Activated T-cell treated with anti-CD3 and anti-CD28 coated beads for 1 hour (primary cell): Measurements from ENCODE around the gene TRIOBP.
A peak's percentile ranks its signal among the peaks of the same experiment; 100 is the strongest.
"Not testable (repeated sequence)": the region's sequence is repeated elsewhere in the genome, so short reads cannot be mapped to it uniquely, and the experiment has no call there.

Experiments used
- DNase-seq: peaks from one replicate; pipeline ENCODE4 v3.0.0-alpha.2; 2020; ENCODE audit warnings: low read depth

TRIOBP gene, protein sequence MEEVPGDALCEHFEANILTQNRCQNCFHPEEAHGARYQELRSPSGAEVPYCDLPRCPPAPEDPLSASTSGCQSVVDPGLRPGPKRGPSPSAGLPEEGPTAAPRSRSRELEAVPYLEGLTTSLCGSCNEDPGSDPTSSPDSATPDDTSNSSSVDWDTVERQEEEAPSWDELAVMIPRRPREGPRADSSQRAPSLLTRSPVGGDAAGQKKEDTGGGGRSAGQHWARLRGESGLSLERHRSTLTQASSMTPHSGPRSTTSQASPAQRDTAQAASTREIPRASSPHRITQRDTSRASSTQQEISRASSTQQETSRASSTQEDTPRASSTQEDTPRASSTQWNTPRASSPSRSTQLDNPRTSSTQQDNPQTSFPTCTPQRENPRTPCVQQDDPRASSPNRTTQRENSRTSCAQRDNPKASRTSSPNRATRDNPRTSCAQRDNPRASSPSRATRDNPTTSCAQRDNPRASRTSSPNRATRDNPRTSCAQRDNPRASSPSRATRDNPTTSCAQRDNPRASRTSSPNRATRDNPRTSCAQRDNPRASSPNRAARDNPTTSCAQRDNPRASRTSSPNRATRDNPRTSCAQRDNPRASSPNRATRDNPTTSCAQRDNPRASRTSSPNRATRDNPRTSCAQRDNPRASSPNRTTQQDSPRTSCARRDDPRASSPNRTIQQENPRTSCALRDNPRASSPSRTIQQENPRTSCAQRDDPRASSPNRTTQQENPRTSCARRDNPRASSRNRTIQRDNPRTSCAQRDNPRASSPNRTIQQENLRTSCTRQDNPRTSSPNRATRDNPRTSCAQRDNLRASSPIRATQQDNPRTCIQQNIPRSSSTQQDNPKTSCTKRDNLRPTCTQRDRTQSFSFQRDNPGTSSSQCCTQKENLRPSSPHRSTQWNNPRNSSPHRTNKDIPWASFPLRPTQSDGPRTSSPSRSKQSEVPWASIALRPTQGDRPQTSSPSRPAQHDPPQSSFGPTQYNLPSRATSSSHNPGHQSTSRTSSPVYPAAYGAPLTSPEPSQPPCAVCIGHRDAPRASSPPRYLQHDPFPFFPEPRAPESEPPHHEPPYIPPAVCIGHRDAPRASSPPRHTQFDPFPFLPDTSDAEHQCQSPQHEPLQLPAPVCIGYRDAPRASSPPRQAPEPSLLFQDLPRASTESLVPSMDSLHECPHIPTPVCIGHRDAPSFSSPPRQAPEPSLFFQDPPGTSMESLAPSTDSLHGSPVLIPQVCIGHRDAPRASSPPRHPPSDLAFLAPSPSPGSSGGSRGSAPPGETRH (N-terminal part only)

DNA sequence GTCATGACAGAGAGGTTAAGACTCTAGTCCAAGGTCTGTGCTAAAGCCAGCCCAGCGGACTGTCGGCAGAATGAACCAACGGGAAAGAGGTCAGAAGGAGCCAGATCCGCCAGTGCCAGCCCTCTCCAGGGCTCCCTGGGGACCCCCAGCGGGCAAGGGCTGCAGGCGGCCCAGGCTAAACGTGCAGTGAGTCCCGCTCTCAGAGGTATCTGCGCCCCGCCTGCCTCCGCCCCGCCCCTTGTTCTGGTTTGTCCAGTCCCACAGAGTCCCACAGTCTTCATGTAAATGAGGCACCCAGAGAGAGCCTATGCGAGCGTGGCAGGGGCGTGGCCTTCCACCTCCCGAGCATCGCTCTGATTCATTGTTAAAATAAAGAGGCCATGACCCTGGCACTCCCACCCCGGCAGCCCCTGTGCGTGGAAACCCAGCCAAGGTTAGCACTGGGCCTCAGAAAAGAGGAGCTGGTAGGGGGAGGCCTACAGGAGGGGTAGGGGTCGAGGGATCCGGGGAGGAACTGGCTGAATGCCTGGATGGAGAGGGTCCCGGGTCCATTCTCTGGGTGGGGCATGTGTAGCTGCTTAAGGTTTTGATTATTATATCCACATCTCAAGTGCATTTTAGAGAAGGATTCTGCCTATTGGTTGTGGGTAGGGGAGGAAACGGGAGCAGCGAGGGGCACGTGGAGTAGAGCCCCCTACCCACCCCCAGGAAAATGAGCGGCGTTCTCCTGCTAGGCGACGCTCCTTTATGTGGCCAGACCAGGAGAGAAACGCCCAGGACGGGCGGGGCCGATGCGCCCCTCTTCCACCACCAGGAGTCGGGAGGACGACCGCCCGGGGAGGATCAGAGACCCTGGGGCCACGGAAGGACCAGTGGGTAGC is at the start of gene TRIOBP:
TRIOBP (plus strand) TSS at position 392 of the 881 bp plus-strand sequence. CDS start 4,318 bp downstream, outside the sequence.
- DNase-seq = peak; percentile 72

DNA sequence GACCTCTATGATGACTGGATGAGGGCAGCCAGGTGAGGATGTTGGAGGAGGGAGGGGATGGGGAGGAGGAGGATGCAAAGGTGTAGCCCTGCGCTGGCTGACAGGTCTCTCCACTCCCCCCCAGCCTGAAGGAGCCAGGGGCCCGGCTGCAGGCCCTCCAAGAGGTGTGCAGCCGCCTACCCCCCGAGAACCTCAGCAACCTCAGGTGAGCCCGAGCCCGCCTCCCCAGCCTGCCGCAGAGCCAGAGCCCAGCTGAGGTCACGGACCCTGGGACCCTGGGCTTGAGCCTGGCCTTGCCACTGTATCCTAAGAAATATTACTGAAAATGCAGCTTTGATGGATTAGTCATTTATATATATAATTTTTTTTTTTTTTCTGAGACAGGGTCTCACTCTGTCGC is 49.5 kb upstream of the TRIOBP start:
- DNase-seq = no peak

DNA sequence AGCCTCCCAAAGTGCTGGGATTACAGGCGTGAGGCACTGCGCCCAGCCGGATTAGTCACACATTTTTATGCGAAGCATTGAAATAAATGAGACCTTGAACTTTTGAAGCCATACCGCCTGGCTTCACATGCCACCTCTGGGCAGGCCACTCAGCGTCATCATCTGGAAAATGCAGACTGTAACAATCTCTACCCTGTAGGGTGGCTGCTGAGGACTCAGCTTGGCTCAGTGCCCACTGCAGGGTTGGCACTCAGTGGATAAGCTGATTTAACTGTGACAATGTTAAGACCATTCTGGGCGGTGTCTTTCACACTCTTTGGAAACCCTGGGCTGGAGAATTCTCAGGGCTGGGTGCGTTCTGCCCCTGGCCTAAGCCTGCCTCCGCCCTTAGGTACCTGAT is 48.9 kb upstream of the TRIOBP start:
- DNase-seq = no peak

DNA sequence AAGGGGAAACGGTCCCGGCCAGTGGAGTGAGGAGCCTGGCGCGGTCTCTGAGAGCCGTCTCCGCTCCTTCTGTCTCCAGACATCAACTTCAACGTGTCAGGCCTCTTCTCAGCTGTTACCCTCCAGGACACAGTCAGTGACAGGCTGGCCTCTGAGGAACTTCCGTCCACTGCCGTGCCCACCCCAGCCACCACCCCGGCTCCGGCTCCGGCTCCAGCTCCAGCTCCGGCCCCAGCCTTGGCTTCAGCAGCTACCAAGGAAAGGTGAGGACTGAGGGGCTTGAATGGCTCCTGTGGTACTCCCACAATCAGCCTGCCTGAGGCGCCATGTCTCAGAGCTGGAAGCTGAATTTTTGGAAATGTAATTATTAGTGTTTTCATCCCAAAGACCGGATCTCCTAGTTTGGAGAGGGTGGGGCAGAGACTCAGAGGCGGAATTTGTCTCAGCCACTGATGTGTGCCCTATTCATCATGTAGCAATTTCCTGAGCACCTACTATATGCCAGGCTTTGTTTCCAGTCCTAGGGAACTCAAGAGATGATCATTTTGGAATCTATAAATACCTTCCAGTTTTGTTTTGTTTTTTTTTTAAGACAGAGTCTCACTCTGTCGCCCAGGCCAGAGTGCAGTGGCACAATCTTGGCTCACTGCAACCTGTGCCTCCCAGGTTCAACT is 46.2 kb upstream of the TRIOBP start:
- DNase-seq = no peak

DNA sequence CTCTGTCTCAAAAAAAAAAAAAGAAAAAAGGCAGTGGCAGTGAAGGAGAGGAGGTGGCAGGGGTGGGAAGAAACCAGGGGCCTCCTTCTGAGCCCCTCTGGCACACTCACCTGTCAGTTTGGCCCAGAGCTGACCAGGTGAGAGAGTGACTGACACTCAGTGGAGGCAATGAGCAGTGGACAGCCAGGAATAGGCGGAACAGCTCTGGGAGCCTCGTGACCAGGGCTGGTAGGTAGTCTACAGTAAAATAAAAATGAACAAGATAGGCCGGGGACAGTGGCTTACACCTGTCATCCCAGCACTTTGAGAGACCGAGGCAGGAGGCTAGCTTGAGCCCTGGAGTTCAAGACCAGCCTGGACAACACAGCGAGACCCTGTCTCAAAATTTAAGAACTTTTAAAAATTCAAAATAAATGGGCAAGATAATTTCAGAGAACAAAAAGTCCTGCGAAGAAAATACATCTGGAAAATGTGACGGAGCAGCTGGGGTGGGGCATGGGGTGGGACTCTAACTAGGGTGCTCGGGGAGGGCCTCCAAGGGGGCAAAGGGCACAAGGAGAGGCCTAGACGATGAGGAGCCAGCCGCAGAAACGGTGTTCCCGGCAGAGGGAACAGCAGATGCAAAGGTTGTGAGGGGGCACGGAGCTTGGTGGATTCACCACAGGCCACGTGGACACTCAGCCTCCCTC is 42.1 kb upstream of the TRIOBP start:
- no peak for DNase-seq

DNA sequence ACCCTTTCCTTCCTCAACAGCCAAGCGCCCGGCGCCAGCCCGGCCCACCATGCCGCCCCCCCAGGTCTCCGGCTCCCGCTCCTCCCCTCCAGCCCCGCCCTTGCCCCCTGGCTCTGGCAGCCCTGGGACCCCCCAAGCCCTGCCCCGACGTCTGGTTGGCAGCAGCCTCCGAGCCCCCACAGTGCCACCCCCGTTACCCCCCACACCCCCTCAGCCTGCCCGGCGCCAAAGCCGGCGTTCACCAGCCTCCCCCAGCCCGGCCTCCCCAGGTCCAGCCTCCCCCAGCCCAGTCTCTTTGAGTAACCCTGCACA is 41.6 kb upstream of the TRIOBP start:
- no peak for DNase-seq

DNA sequence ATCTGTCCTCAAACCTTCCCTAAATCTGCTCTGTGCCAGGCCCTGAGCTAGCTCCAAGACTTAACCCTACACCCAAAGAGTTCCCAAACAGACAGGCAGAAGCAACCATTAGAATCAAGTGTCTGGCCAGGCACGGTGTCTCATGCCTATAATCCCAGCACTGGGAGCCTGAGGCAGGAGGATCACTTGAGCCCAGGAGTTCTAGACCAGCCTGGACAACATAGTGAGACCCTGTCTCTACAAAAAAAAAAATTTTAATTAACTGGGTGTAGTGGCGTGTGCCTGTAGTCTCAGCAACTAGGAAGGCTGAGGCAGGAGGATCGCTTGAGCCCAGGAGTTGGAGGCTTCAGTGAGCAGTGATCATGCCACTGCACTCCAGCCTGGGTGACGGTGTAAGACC is 40.3 kb upstream of the TRIOBP start:
- not testable (repeated sequence) for DNase-seq

DNA sequence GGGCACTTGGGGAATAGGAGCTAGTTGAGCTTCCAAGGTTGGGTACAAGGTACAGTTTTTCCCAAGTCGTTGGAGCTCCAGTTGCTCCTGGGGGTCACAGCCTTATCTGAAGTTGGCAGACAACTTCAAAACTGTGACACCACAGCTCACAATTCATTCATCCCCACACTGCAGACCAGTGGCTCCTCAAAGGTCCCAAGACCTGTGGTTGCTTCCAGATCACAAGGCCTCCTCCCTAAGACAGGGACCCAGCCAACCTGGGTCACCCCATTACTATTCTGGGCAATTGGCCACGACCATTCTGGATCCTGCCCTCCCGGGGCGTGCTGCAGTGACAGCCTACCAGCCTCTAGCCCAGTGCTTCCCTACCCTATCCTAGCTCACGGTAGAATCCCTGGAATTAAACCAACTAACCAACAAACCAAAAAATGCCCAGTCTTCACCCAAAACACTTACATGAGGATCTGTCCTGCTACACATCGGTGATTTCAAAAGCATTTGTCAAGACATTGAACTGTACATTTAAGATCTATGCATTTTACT is 39.2 kb upstream of the TRIOBP start:
- no peak for DNase-seq

DNA sequence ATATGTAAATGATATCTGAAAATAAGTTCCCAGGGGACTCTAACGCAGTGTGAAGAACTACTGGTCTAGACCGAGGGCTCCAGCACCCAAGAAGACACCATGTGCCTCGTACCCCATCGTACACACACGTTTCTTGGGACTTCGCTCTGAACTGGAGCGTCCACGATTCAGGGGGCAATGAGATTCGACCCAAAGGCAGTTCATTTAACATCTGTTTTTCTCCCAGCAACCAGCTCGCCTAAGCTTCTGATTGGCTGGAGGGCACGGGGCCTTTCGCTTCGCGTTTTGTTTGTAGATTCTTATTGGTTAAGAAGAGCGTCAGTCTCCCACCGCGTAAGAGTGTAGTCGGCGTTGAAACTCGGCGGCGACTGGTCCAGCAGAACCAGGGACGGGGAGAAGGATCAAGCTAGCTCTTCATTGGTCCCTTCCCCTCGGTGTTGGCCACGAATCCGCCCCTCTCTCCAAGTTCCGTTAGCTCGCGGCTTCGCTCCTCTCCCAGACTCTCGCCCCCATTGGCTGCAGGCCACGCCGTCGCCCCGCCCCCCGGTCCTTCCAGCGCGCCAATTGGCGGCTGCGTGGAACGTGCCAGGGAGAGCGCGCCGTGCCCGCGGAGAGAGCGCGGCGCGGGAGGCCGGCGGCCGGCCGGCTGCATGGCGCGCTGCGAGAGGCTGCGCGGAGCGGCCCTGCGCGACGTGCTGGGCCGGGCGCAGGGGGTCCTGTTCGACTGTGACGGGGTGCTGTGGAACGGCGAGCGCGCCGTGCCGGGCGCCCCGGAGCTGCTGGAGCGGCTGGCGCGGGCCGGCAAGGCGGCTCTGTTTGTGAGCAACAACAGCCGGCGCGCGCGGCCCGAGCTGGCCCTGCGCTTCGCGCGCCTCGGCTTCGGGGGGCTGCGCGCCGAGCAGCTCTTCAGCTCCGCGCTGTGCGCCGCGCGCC is 38.4 kb upstream of the TRIOBP start, which contains the start of gene PDXP:
PDXP (plus strand) TSS at position 591 of the 933 bp plus-strand sequence; CDS start at position 651, 60 bp downstream.
- peak; percentile 99 for DNase-seq

DNA sequence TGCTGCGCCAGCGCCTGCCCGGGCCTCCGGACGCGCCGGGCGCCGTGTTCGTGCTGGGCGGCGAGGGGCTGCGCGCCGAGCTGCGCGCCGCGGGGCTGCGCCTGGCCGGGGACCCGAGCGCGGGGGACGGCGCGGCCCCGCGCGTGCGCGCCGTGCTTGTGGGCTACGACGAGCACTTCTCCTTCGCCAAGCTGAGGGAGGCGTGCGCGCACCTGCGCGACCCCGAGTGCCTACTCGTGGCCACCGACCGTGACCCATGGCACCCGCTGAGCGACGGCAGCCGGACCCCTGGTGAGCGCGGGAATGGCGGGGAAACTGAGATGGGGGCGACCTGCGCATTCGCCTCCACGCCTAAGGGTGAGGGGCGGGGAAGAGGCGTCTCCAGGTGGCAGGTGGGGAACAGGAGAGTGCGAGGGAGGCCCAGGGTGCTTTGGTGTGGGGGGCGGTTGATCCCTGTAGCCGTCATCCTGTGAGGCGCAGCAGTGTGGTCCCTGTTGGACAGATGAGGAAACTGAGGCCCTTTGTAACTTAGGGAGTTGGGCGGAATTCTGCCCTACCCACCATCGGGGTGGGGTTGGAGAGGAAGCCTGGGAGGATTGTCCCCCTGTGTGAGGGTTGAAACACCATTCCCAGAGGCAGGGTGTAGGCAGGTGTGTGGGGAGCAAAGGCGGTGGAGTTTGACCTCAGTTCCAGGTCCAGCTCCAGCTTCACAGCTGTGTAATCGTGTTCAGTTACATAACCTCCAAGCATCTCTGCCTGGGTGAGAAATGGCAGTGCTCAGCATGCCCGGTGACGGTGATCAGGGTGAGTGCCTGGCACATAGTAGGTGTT is 37.6 kb upstream of the TRIOBP start:
- no peak for DNase-seq

DNA sequence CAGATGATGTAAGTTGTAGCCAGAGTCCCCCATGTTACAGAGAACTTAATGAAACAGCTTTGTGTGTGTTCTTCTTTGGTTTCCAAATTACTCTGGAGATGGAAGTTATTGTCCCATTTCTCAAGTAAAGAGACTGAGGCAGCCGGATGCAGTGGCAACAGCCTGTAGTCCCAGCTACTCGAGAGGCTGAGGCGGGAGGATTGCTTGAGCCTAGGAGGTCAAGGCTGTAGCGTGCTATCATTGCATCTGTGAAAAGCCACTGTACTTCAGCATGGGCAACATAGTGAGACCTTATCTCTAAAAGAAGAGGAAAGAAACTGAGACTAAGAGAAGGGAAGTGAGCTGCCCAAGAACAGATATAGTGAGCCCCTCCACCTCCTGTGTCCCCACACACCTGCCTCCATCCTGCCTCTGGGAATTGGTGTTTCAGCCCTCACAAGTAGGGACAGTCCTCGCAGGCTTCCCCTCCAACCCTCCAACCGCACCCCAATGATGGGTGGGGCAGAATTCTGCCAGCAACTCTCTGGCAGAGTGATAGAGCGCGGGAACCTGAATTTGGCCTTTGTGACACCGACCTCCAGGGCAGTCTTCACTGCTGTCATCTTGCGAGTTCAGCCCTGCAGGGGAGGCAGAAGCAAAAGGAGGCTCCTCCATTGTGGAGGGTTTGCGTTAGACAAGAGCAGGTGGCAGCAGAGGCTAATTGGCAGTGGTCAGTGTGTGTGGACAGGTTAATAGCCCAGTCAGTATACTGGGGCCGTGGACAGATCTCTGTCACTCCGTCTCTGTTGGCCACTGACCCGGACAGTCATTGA is 36.7 kb upstream of the TRIOBP start:
- DNase-seq = no peak

DNA sequence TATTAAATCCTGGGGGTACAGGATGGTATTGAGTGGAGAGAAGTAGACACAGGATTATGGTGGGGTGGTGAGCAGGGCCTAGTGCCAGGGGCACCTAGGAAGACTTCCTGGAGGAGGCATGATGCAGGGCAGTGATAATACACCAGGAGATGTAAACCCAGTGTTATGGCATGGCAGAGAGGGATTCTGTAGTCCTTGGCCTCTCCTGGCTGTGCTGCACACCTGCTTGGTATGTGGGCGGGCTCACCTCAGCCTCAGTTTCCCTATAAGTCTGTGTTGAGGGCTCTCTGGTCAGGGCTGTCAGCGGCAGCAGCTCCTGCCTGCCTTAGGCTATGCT is 36.2 kb upstream of the TRIOBP start:
- no peak for DNase-seq

DNA sequence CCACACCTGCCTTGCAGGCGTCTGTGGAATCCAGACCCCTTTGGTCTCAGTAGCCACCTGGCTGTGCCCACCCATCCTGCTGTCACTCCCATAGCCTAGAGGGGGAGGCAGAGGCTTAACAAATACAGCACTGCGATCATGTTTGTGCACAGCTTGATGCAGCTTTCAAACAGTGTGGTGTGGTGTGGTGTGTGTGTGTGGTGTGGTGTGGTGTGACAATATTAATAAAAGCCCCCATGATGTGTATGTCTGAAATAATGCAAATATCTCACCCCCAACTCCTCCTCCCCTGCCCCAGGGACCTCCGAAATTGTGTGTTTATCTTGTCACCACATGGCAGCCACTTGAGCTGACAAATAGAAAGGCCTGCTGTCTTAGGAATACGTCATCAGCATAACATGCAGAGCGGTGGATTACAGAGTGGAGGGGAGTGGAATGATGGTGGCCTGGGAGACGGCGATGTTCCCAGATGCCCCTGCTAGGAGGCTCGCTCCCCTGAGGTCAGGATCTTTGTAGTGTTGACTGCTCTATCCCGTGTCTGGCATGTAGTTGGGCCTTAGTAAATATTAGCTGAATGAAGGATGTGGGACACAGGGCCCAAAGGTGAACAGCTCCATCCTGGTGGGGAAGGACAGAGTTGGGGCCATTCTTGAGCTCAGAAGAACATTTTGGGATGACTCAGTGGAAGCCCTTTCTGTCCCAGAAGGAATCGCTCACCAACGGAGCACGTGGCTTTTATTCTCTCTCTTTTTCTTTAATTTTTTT is 35.5 kb upstream of the TRIOBP start:
- no peak for DNase-seq

DNA sequence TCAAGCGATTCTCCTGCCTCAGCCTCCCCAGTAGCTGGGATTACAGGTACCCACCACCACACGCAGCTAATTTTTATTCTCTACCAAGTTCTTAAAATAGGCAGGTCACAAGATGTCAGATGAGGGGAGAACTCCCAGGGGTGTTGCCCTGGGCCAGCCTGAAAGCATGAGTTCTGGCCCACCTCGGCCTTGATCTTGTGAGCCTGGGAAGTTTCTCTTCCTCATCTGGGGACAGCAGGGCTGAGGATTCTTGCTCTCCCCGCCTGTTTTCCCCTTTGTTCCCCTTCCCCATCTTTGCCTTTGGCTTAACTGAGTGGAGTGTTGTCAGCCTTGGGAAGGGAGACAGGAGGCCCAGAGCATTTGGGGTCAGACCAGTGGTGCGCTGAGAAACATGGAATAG is 34.8 kb upstream of the TRIOBP start:
- no peak for DNase-seq

DNA sequence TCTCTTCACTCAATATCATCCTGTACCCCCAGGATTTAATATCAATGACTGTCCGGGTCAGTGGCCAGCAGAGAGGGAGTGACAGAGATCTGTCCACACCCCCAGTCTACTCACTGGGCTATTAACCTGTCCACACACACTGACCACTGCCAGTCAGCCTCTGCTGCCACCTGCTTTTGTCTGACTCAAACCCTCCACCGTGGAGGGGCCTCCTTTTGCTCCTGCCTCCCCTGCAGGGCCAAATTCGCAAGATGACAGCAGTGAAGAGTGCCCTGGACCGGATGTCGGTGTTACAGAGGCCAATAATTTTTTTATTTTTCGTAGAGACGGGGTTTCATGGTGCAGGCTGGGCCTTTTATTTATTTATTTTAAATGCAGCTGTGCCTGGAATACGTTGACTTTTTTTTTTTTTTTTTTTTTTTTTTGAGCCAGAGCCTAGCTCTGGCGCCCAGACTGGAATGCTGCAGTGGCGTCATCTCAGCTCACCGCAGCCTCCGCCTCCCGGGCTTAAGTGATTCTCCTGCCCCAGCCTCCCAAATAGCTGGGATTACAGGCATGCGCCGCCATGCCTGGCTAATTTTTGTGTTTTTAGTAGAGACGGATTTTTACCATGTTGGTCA is 33.2 kb upstream of the TRIOBP start:
- no peak for DNase-seq
